ENCODE measurements around the gene PTPRH. TPM values are rescaled to one million over a fixed set of nuclear protein-coding genes. Genes with fewer than 3 reads are reported as not detected.

The PTPRH gene
- total RNA-seq, 1 donor from 2014 or later = not detected

DNA sequence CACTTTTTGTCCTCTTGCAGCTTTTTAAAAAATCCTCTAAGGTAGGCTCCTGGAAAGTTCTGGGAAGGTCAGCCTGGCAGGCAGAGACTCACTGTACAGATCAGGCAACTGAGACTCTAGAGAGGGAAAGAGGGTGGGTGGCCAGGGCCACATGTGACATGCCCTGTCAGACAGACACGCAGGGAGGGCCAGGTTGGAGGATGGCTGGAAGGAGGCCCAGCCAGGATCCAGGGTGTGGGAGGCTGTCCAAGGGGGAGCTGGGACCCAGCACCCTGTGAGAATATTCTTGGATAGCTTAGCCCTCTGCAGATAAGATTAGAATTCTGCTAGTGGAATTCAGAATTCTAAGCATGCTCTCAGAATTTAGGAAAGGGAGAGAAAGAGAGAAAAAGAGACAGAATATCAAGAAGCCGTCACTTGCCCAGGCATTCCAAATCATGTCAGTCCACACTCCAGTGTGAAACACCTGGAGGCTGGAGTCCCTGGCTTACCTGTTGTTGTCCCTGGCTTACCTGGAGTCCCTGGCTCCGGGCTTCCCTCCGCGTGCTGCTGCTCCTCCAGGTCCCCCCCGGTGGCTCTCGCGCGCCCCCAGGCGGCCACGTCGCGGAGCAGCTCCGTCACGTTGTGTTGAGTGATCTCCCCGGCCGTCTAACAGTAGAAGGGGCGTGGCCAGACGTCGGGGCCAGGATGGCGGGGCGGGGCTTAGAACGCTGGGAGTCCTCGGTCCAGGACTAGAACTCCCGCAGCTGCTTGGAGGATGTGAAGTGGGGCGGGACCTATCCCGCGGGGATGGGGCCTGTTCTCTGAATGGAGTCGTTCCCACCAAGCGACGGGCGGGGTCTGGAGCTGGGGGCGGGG lies 48.9 kb downstream of the PTPRH start:
- H3K4me1 Mint-ChIP-seq (ENCODE audit: unreplicated experiment) = peaks cover 29% of the 10 kb centered on the region
- H3K27me3 Mint-ChIP-seq (ENCODE audit: unreplicated experiment) = peaks cover 9% of the 10 kb centered on the region
- H3K4me3 Mint-ChIP-seq (ENCODE audit: unreplicated experiment) = no peak overlapping the region
- no peaks in the 10 kb centered on the region for H3K9me3 Mint-ChIP-seq (ENCODE audit: unreplicated experiment)
- no peaks in the 10 kb centered on the region for H3K36me3 Mint-ChIP-seq (ENCODE audit: unreplicated experiment)
- peak; percentile 93 for DNase-seq (ENCODE audit: extremely low spot score, unreplicated experiment)
- TF ChIP-seq, protein P1, sequence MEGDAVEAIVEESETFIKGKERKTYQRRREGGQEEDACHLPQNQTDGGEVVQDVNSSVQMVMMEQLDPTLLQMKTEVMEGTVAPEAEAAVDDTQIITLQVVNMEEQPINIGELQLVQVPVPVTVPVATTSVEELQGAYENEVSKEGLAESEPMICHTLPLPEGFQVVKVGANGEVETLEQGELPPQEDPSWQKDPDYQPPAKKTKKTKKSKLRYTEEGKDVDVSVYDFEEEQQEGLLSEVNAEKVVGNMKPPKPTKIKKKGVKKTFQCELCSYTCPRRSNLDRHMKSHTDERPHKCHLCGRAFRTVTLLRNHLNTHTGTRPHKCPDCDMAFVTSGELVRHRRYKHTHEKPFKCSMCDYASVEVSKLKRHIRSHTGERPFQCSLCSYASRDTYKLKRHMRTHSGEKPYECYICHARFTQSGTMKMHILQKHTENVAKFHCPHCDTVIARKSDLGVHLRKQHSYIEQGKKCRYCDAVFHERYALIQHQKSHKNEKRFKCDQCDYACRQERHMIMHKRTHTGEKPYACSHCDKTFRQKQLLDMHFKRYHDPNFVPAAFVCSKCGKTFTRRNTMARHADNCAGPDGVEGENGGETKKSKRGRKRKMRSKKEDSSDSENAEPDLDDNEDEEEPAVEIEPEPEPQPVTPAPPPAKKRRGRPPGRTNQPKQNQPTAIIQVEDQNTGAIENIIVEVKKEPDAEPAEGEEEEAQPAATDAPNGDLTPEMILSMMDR (IDR thresholded peaks at IDR 0.05) = peak; percentile 88
- H3K27ac Mint-ChIP-seq (ENCODE audit: unreplicated experiment) = no peak overlapping the region

DNA sequence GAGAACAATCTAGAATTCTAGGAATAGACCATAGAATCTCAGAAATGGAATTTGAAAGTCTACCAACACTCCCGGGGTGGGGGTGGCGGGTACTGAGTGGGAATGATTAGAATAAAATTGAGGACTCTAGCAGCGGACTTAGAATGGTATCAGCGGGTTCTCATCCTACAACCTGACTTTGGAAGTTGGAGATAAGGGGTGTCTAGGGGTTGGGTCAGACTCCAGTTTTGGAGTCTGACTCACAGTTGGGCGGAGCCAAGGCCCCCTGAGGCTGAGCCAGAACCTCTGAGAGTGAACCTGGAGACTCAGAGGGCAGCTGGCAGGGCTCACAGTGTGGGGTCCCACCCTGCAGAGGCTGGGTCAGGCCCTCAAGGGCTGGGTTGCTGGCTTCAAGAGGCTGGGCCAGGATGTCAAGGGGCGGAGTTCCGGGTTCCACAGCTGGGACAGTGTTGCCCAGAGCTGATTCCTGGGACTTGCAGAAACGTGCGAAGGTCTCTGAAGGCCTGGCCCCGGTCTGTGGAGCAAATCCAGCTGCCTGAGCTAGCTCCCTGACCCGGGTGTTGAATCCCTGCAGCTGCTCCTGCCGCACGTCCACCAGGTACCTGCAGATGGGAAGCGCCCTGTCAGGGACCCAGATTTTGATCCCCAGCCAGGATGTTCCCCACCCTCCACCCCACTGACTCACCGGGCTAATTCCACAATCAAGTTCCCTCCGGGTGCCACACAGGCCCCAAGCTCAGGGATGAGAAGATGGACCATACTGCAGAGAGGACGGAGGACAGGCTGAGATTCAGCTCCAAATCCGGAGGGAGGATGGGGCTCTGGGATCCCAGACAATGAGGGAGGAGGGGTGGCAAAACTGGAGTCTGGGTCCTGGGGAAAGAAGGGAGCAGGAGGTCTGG lies 50.2 kb downstream of the PTPRH start:
- peaks cover 29% of the 10 kb centered on the region for H3K4me1 Mint-ChIP-seq (ENCODE audit: unreplicated experiment)
- no peaks in the 10 kb centered on the region for H3K9me3 Mint-ChIP-seq (ENCODE audit: unreplicated experiment)
- peaks cover 13% of the 10 kb centered on the region for H3K27me3 Mint-ChIP-seq (ENCODE audit: unreplicated experiment)
- H3K36me3 Mint-ChIP-seq (ENCODE audit: unreplicated experiment) = no peaks in the 10 kb centered on the region
- DNase-seq (ENCODE audit: extremely low spot score, unreplicated experiment) = no peak
- H3K4me3 Mint-ChIP-seq (ENCODE audit: unreplicated experiment) = no peak overlapping the region
- TF ChIP-seq, protein P1 (IDR thresholded peaks at IDR 0.05) = no peak
- H3K27ac Mint-ChIP-seq (ENCODE audit: unreplicated experiment) = no peak overlapping the region

DNA sequence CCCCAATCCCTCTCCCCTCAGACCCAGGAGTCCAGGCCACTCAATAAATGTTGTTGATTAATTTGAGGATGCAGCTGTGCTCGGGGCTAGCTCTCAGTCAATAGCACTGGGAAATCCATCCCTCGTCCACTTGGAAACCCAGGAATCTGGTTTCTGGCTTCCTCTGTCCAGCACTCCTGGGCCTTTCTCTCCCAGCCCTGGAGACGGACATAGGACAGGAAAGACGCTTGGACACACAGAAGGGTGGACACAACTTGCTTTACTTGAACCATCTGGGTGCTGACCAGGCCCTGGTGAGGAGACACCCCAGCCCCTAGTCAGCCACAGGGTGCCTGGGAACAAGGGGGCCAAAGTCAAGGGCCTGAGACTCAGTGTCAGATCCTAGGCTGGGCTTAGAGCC lies 50.9 kb downstream of the PTPRH start:
- Mint-ChIP-seq H3K36me3 (ENCODE audit: unreplicated experiment) (no peaks in the 10 kb centered on the region), H3K4me3 (ENCODE audit: unreplicated experiment) (no peak overlapping the region), H3K27ac (ENCODE audit: unreplicated experiment) (no peak overlapping the region), H3K27me3 (ENCODE audit: unreplicated experiment) (peaks cover 13% of the 10 kb centered on the region), H3K9me3 (ENCODE audit: unreplicated experiment) (no peaks in the 10 kb centered on the region), H3K4me1 (ENCODE audit: unreplicated experiment) (peaks cover 29% of the 10 kb centered on the region)
- TF ChIP-seq, protein P1 (IDR thresholded peaks at IDR 0.05) = no peak
- no peak for DNase-seq (ENCODE audit: extremely low spot score, unreplicated experiment)

DNA sequence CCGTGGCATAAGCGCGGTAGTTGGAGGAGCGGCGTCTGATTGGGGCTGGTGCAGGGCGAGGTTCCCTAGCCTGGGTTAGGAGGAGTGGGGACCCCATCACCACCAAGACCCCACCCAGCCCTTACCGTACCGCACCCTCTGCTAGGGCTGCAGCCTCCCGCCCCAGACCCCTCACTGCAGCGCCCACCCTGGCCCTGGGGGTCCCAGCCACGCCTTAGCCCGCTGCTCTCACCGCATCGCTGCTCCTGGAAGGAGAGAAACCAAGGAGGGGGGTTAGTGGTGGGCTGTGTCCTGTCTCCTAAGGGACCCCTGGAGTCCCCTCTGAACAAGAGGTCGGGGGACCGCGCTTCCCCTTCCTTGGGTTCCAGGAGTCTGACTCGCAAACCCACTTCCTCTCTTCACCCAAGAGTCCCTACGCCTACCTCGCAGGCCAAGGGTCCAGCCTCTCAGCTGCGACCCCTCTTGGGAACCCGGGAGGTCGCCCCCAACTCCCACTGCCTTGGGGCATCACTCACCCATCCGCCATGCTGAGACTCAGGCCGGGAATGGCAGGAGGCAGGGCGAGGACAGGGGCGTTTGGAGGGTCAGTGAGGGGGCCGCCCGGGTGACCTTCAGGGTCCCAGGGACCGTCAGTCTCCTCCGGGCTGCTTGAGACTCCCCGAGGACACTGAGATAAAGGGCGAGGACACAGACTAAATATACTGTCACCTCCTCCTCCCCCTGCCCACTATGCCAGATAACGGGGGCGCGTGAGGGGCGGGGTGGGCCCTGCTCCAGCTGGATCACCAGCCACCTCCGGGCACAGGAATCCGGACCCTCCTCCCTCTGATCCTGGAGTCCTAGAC lies 52.0 kb downstream of the PTPRH start, which contains the start of gene TNNI3:
TNNI3 (minus strand) TSS at position 669 of the 845 bp plus-strand sequence; CDS start at position 526, 143 bp downstream.
- no peak for DNase-seq (ENCODE audit: extremely low spot score, unreplicated experiment)
- Mint-ChIP-seq H3K27ac (ENCODE audit: unreplicated experiment) (no peak within 1 kb of the TSS), H3K9me3 (ENCODE audit: unreplicated experiment) (no peaks in the 10 kb centered on the region), H3K4me1 (ENCODE audit: unreplicated experiment) (peaks cover 29% of the 10 kb centered on the region), H3K4me3 (ENCODE audit: unreplicated experiment) (peak within 1 kb of the TSS; percentile 38), H3K27me3 (ENCODE audit: unreplicated experiment) (peaks cover 13% of the 10 kb centered on the region), H3K36me3 (ENCODE audit: unreplicated experiment) (no peaks in the 10 kb centered on the region)
- TF ChIP-seq, protein P1 (IDR thresholded peaks at IDR 0.05) = no peak
